H9 (cell line): ENCODE results near the gene TGFBR2. TPM values are rescaled to one million over a fixed set of nuclear protein-coding genes. Genes with fewer than 3 reads are reported as not detected.

Source experiments
- DNase-seq: peaks from one replicate; pipeline ENCODE4 v3.0.0-alpha.2; 2017
- H2AFZ ChIP-seq: one replicate; pipeline ENCODE4 v1.6.1; 2013; ENCODE audit warnings: mild to moderate bottlenecking, low read length, control low read depth, moderate library complexity
- H2AK5ac ChIP-seq: 2 replicates; pipeline ENCODE4 v1.6.1; 2013; ENCODE audit warnings: low read length, control low read depth, mixed read lengths; ENCODE audit not compliant: insufficient read length
- H2BK120ac ChIP-seq: one replicate; pipeline ENCODE4 v1.6.1; 2013; ENCODE audit warnings: low read depth, mild to moderate bottlenecking, low read length, control low read depth, inconsistent platforms; ENCODE audit not compliant: poor library complexity, severe bottlenecking
- H2BK12ac ChIP-seq: 2 replicates; pipeline ENCODE4 v1.6.1; 2013; ENCODE audit warnings: low read length, control low read depth, mixed read lengths, low read depth; ENCODE audit not compliant: insufficient read length
- H2BK15ac ChIP-seq: 2 replicates; pipeline ENCODE4 v1.6.1; 2013; ENCODE audit warnings: low read depth, low read length, control low read depth
- H2BK20ac ChIP-seq: one replicate; pipeline ENCODE4 v1.6.1; 2013; ENCODE audit warnings: low read depth, mild to moderate bottlenecking, low read length, control low read depth, inconsistent platforms; ENCODE audit not compliant: poor library complexity, severe bottlenecking
- H2BK5ac ChIP-seq: 2 replicates; pipeline ENCODE4 v1.6.1; 2013; ENCODE audit warnings: low read length, control low read depth, mixed read lengths; ENCODE audit not compliant: insufficient read length
- H3K14ac ChIP-seq: 2 replicates; pipeline ENCODE4 v1.6.1; 2013; ENCODE audit warnings: low read length, control low read depth; ENCODE audit not compliant: insufficient read depth
- H3K18ac ChIP-seq: 2 replicates; pipeline ENCODE4 v1.6.1; 2013; ENCODE audit warnings: low read depth, mild to moderate bottlenecking, mixed read lengths, low read length, control low read depth; ENCODE audit not compliant: insufficient read length
- H3K23ac ChIP-seq: 2 replicates; pipeline ENCODE4 v1.6.1; 2013; ENCODE audit warnings: low read length, control low read depth, mixed read lengths, low read depth; ENCODE audit not compliant: insufficient read length
- H3K23me2 ChIP-seq: 2 replicates; pipeline ENCODE4 v1.6.1; 2013; ENCODE audit warnings: low read depth, mild to moderate bottlenecking, mixed read lengths, low read length, control low read depth; ENCODE audit not compliant: insufficient read length, poor library complexity, severe bottlenecking
- H3K27ac ChIP-seq: 2 replicates; pipeline ENCODE4 v1.5.1; 2013; ENCODE audit warnings: low read length, control low read depth, mixed read lengths, low read depth; ENCODE audit not compliant: insufficient read length
- H3K27me3 ChIP-seq: 2 replicates; pipeline ENCODE4 v1.6.1; 2013; ENCODE audit warnings: low read length, control low read depth, inconsistent platforms; ENCODE audit not compliant: insufficient read depth
- H3K4ac ChIP-seq: 2 replicates; pipeline ENCODE4 v1.6.1; 2013; ENCODE audit warnings: low read depth, mild to moderate bottlenecking, control low read depth, inconsistent platforms, low read length, moderate library complexity
- H3K4me1 ChIP-seq: 2 replicates; pipeline ENCODE4 v1.6.1; 2013; ENCODE audit warnings: low read length, control low read depth, inconsistent platforms; ENCODE audit not compliant: insufficient read depth
- H3K4me2 ChIP-seq: 2 replicates; pipeline ENCODE4 v1.6.1; 2013; ENCODE audit warnings: low read length, control low read depth, mixed read lengths; ENCODE audit not compliant: insufficient read length, insufficient read depth
- H3K56ac ChIP-seq: 2 replicates; pipeline ENCODE4 v1.6.1; 2013; ENCODE audit warnings: low read depth, mild to moderate bottlenecking, mixed read lengths, low read length, control low read depth; ENCODE audit not compliant: insufficient read length
- H3K79me1 ChIP-seq: 2 replicates; pipeline ENCODE4 v1.6.1; 2013; ENCODE audit warnings: low read depth, mild to moderate bottlenecking, moderate library complexity, low read length, control low read depth, inconsistent platforms; ENCODE audit not compliant: insufficient read depth, poor library complexity, severe bottlenecking
- H3K79me2 ChIP-seq: 2 replicates; pipeline ENCODE4 v1.6.1; 2013; ENCODE audit warnings: low read length, control low read depth, inconsistent platforms; ENCODE audit not compliant: insufficient read depth
- H3K9ac ChIP-seq: 2 replicates; pipeline ENCODE4 v1.6.1; 2013; ENCODE audit warnings: low read length, control low read depth, mixed read lengths; ENCODE audit not compliant: insufficient read length; ENCODE audit errors: extremely low read depth
- H3K9me3 ChIP-seq: one replicate; pipeline ENCODE4 v1.6.1; 2013; ENCODE audit warnings: low read depth, low read length, inconsistent platforms; ENCODE audit not compliant: control insufficient read depth
- H3T11ph ChIP-seq: one replicate; pipeline ENCODE4 v1.6.1; 2013; ENCODE audit warnings: mild to moderate bottlenecking, low read length, control low read depth, inconsistent platforms
- H4K20me1 ChIP-seq: one replicate; pipeline ENCODE4 v1.6.1; 2013; ENCODE audit not compliant: control insufficient read depth, insufficient read length, insufficient read depth
- H4K5ac ChIP-seq: 2 replicates; pipeline ENCODE4 v1.6.1; 2013; ENCODE audit warnings: low read depth, mild to moderate bottlenecking, mixed read lengths, low read length, control low read depth; ENCODE audit not compliant: insufficient read length
- H4K8ac ChIP-seq: replicated peaks from 2 replicates; pipeline ENCODE4 v1.6.1; 2013; ENCODE audit warnings: low read length, control low read depth, mixed read lengths, low read depth; ENCODE audit not compliant: insufficient read length
- H4K91ac ChIP-seq: 2 replicates; pipeline ENCODE4 v1.6.1; 2013; ENCODE audit warnings: low read depth, mild to moderate bottlenecking, moderate library complexity, mixed read lengths, low read length, control low read depth; ENCODE audit not compliant: insufficient read length
- H3K27ac Mint-ChIP-seq, 3 experiments: 2 replicates in 2 of 3; 3 replicates in 1 of 3; pipeline ENCODE4 v1.8.0; 2020 to 2021; ENCODE audit warnings: mixed read lengths in 3 of 3, mild to moderate bottlenecking in 1 of 3, moderate library complexity in 1 of 3
- H3K27me3 Mint-ChIP-seq: 2 replicates; pipeline ENCODE4 v1.8.0; 2021; ENCODE audit warnings: low read depth, mild to moderate bottlenecking, moderate library complexity, mixed read lengths
- H3K36me3 Mint-ChIP-seq, 3 experiments: 2 replicates in 2 of 3; 3 replicates in 1 of 3; pipeline ENCODE4 v1.8.0; 2020 to 2021; ENCODE audit warnings: low read depth in 3 of 3, mixed read lengths in 3 of 3; ENCODE audit not compliant: insufficient read depth in 1 of 3
- H3K4me1 Mint-ChIP-seq, 2 experiments: 2 replicates each; pipeline ENCODE4 v1.8.0; 2020; ENCODE audit warnings: mixed read lengths in 2 of 2
- H3K4me3 Mint-ChIP-seq, 2 experiments: 2 replicates in 1 of 2; 3 replicates in 1 of 2; pipeline ENCODE4 v1.8.0; 2020 to 2021; ENCODE audit warnings: mild to moderate bottlenecking in 2 of 2, mixed read lengths in 2 of 2, moderate library complexity in 1 of 2
- H3K9me3 Mint-ChIP-seq, 2 experiments: 2 replicates in 1 of 2; 3 replicates in 1 of 2; pipeline ENCODE4 v1.8.0; 2020; ENCODE audit warnings: mild to moderate bottlenecking in 2 of 2, mixed read lengths in 2 of 2, moderate library complexity in 1 of 2
- WGBS: extraction: QIAGEN DNeasy Blood & Tissue Kit; methylation state at CpG from one replicate; pipeline ENCODE4 v1.1.7; 2013; ENCODE audit warnings: missing lambda C conversion rate, low lambda C conversion rate, mixed read lengths; ENCODE audit not compliant: insufficient read length; ENCODE audit errors: extremely low coverage; 5-methylcytosine and 5-hydroxymethylcytosine counted together
- total RNA-seq: library from RNA; stranded (reverse); gene quantifications from 2 replicates; pipeline ENCODE4 v1.2.1, GENCODE V29; 2021
- TF ChIP-seq, protein P1 (sequence below): fragments of 200-600 bp; sonication (generic); conservative IDR thresholded peaks from 3 replicates; pipeline ENCODE4 v1.8.0; 2021; ENCODE audit warnings: antibody characterized with exemption, mild to moderate bottlenecking

The TGFBR2 gene
- total RNA-seq, 1 experiment from 2014 or later, result 10.6 TPM

DNA sequence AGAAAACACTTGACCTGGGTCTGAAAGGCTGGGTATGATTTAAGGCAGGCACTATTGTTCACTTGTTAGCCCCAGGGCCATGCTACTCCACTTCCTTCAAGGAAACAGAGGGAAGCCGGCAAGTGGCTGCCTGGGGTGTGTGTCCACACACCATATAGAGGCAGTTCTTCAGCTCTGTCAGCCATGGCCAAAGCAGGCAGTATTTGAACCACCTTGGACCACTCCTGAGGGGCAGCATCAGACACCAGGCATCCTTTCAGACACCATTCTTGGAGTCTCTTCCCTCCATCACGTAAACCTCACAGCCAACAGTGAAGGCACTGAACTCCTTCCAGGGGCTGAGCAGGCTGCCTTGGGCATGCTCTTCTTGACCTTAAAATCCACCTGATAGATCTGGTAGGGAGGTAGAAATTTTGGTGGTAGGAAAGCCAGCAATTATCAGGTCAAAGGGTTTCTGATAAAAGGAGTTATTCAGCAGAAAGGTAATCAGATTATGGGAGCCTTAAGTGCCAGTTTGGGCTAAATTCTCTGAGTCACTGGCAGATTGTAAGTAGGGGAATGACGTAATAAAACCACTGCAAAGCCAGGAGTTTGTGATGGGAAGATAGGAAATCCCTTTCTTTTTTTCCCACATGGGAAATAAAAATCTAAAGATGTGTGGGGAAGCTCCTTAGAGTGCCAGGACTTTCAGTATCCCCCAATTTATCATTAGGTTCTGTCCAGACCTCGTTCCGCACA is 20.2 kb downstream of the TGFBR2 start:
- no peak overlapping the region for H3K9ac ChIP-seq
- no peak overlapping the region for H3K18ac ChIP-seq
- no peaks in the 10 kb centered on the region for H3K9me3 Mint-ChIP-seq
- no peak overlapping the region for H3K4me3 Mint-ChIP-seq
- no peak overlapping the region for H3K27ac ChIP-seq
- H3K79me2 ChIP-seq, result peaks cover 2% of the 10 kb centered on the region; the same call in 1 of the 2 replicates
- H3K36me3 Mint-ChIP-seq, result peaks cover 14 to 20% (median 18%) of the 10 kb centered on the region in 3 experiments
- no peak overlapping the region for H2AFZ ChIP-seq
- no peak overlapping the region for H3K56ac ChIP-seq
- H3T11ph ChIP-seq, result no peak overlapping the region
- H4K5ac ChIP-seq, result no peak overlapping the region
- H3K27me3 Mint-ChIP-seq, result no peaks in the 10 kb centered on the region
- H2AK5ac ChIP-seq, result no peak overlapping the region
- no peaks in the 10 kb centered on the region for H3K23me2 ChIP-seq
- H2BK20ac ChIP-seq, result no peak overlapping the region
- TF ChIP-seq, protein P1, sequence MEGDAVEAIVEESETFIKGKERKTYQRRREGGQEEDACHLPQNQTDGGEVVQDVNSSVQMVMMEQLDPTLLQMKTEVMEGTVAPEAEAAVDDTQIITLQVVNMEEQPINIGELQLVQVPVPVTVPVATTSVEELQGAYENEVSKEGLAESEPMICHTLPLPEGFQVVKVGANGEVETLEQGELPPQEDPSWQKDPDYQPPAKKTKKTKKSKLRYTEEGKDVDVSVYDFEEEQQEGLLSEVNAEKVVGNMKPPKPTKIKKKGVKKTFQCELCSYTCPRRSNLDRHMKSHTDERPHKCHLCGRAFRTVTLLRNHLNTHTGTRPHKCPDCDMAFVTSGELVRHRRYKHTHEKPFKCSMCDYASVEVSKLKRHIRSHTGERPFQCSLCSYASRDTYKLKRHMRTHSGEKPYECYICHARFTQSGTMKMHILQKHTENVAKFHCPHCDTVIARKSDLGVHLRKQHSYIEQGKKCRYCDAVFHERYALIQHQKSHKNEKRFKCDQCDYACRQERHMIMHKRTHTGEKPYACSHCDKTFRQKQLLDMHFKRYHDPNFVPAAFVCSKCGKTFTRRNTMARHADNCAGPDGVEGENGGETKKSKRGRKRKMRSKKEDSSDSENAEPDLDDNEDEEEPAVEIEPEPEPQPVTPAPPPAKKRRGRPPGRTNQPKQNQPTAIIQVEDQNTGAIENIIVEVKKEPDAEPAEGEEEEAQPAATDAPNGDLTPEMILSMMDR, result no peak
- H3K4ac ChIP-seq, result no peak overlapping the region
- no peak overlapping the region for H2BK120ac ChIP-seq
- H4K91ac ChIP-seq, result no peak overlapping the region
- no peak for DNase-seq
- no peak overlapping the region for H3K23ac ChIP-seq
- H4K8ac ChIP-seq, result no peak overlapping the region
- WGBS, result no CpG with 5 or more reads among the region's 5 CpGs
- H3K14ac ChIP-seq, result no peak overlapping the region
- no peak overlapping the region for H2BK15ac ChIP-seq
- H2BK12ac ChIP-seq, result no peak overlapping the region
- H3K79me1 ChIP-seq, result no peaks in the 10 kb centered on the region
- H3K4me2 ChIP-seq, result no peak overlapping the region
- peak overlapping the region in 1 of 3 experiments; percentile 79; a peak in 3 of 7 replicates for H3K27ac Mint-ChIP-seq
- peaks cover 38 to 42% of the 10 kb centered on the region in 2 experiments for H3K4me1 Mint-ChIP-seq
- H4K20me1 ChIP-seq, result no peaks in the 10 kb centered on the region
- H3K9me3 ChIP-seq, result no peaks in the 10 kb centered on the region
- no peak overlapping the region for H2BK5ac ChIP-seq
- no peaks in the 10 kb centered on the region for H3K27me3 ChIP-seq
- peaks cover 4% of the 10 kb centered on the region for H3K4me1 ChIP-seq
